Activated CD8-positive, alpha-beta memory T cell treated with anti-CD3 and anti-CD28 coated beads, Interleukin-2, amount 50 U/mL, for 24 hours (primary cell): Measurements from ENCODE around the gene PRR36.
"Not testable (repeated sequence)": the region's sequence is repeated elsewhere in the genome, so short reads cannot be mapped to it uniquely, and the experiment has no call there.

Source experiments
- DNase-seq: peaks from one replicate; pipeline ENCODE4 v3.0.0-alpha.2; 2020; ENCODE audit errors: extremely low read depth

The PRR36 gene

GRCh38 chr19:7899751-7900378, 25.7 kb upstream of the PRR36 start:
- no peak for DNase-seq

- no peak for DNase-seq
These were observed 24.8 kb upstream of the PRR36 start for GRCh38 chr19:7898967-7899366.

- no peak for DNase-seq
These were observed 23.1 kb upstream of the PRR36 start for GRCh38 chr19:7897292-7897691.

GRCh38 chr19:7895565-7895964, 21.4 kb upstream of the PRR36 start:
- no peak for DNase-seq

GRCh38 chr19:7894612-7895309, 20.6 kb upstream of the PRR36 start:
- DNase-seq: no peak

GRCh38 chr19:7893362-7894101, 19.3 kb upstream of the PRR36 start:
- DNase-seq: not testable (repeated sequence)

GRCh38 chr19:7888826-7889217, 14.6 kb upstream of the PRR36 start:
- DNase-seq: no peak

GRCh38 chr19:7888145-7888825, 14.1 kb upstream of the PRR36 start, which contains the start of gene LRRC8E:
LRRC8E (plus strand) TSS chr19:7888510; CDS start chr19:7895604, 7,094 bp downstream.
- no peak for DNase-seq

GRCh38 chr19:7887408-7888144, 13.4 kb upstream of the PRR36 start:
- no peak for DNase-seq

- DNase-seq: no peak
These were observed 11.6 kb upstream of the PRR36 start for GRCh38 chr19:7885818-7886217.

- DNase-seq: no peak
These were observed 9.8 kb upstream of the PRR36 start for GRCh38 chr19:7883796-7884570.

GRCh38 chr19:7883105-7883504, 8.9 kb upstream of the PRR36 start:
- no peak for DNase-seq

- no peak for DNase-seq
These were observed 7.7 kb upstream of the PRR36 start for GRCh38 chr19:7881910-7882309.

- no peak for DNase-seq
These were observed 5.6 kb upstream of the PRR36 start for GRCh38 chr19:7879836-7880235.

- no peak for DNase-seq
These were observed 5.1 kb upstream of the PRR36 start for GRCh38 chr19:7879111-7879807.

GRCh38 chr19:7877249-7877836, 3.2 kb upstream of the PRR36 start:
- no peak for DNase-seq

- DNase-seq: no peak
These were observed 695 bp upstream of the PRR36 start for GRCh38 chr19:7874897-7875273.

- no peak for DNase-seq
These were observed 700 bp downstream of the PRR36 start for GRCh38 chr19:7873304-7874075.
